HG03159 (cell line): ENCODE measurements around the gene ZNF428.
"Not testable (repeated sequence)": the region's sequence is repeated elsewhere in the genome, so short reads cannot be mapped to it uniquely, and the experiment has no call there.

Source experiments
- ATAC-seq: cut with Tn5 transposase; IDR thresholded peaks from one replicate; pipeline ENCODE4 v1.9.1; 2021; ENCODE audit warnings: mild to moderate bottlenecking, moderate library complexity; ENCODE audit not compliant: unreplicated experiment

The ZNF428 gene

GRCh38 chr19:43620061-43621001 lies 902 bp upstream of the ZNF428 start:
- no peak for ATAC-seq

GRCh38 chr19:43618921-43619261 lies 538 bp downstream of the ZNF428 start:
- ATAC-seq: peak; percentile 11

- ATAC-seq: no peak
Observed at GRCh38 chr19:43616954-43617353, 2.5 kb downstream of the ZNF428 start.

- ATAC-seq: no peak
Observed at GRCh38 chr19:43616306-43616705, 3.1 kb downstream of the ZNF428 start.

GRCh38 chr19:43612374-43612773 lies 7.1 kb downstream of the ZNF428 start:
- no peak for ATAC-seq

GRCh38 chr19:43611788-43612187 lies 7.6 kb downstream of the ZNF428 start, which contains the start of gene SRRM5:
TSS of gene SRRM5 (plus strand) at chr19:43612088. CDS start at chr19:43612122, 34 bp downstream.
- no peak for ATAC-seq

GRCh38 chr19:43610493-43610892 lies 8.9 kb downstream of the ZNF428 start:
- ATAC-seq: no peak

GRCh38 chr19:43609872-43610271 lies 9.6 kb downstream of the ZNF428 start:
- no peak for ATAC-seq

- no peak for ATAC-seq
Observed at GRCh38 chr19:43607238-43608205, 11.9 kb downstream of the ZNF428 start.

- no peak for ATAC-seq
Observed at GRCh38 chr19:43606569-43607229, 12.7 kb downstream of the ZNF428 start.

GRCh38 chr19:43605875-43606568 lies 13.4 kb downstream of the ZNF428 start:
- no peak for ATAC-seq

- not testable (repeated sequence) for ATAC-seq
Observed at GRCh38 chr19:43600326-43600725, 19.1 kb downstream of the ZNF428 start.

GRCh38 chr19:43599635-43600295 lies 19.7 kb downstream of the ZNF428 start:
- no peak for ATAC-seq

- ATAC-seq: no peak
Observed at GRCh38 chr19:43598445-43599240, 20.8 kb downstream of the ZNF428 start.

- no peak for ATAC-seq
Observed at GRCh38 chr19:43597876-43598275, 21.6 kb downstream of the ZNF428 start.

GRCh38 chr19:43596842-43597461 lies 22.5 kb downstream of the ZNF428 start:
- ATAC-seq: no peak

- peak; percentile 75 for ATAC-seq
Observed at GRCh38 chr19:43595999-43596841, 23.2 kb downstream of the ZNF428 start, which contains the start of the genes IRGQ and ZNF576. TSS of gene IRGQ (minus strand) at chr19:43596134. CDS start at chr19:43595338, 796 bp downstream. TSS of gene ZNF576 (plus strand) at chr19:43596595. CDS start at chr19:43597109, 514 bp downstream.
